IMR-90 (cell line): ENCODE data around the gene UGDH. TPM values are rescaled to one million over a fixed set of nuclear protein-coding genes. Genes with fewer than 3 reads are reported as not detected.

Experiments
- ATAC-seq: fragments of 200-7000 bp; cut with Tn5 transposase; 2 replicates; pipeline ENCODE4 v1.9.1; 2020; ENCODE audit warnings: low read depth, mild to moderate bottlenecking, moderate library complexity
- BruUV-seq: library from RNA; stranded (reverse); fragments of 400-500 nt; replicated peaks from 2 replicates; lab custom pipeline; 2021; lab: Mats Ljungman, UMichigan
- CTCF ChIA-PET: fragments of 300-600 bp; formaldehyde crosslinking; extraction: SDS; loops from one replicate; lab custom pipeline; 2021; ENCODE audit warnings: antibody characterized with exemption; lab: Yijun Ruan, JAX
- POLR2A ChIA-PET: fragments of 300-600 bp; sonication (Branson Sonifier 250); formaldehyde crosslinking; loops from one replicate; lab custom pipeline; 2022; ENCODE audit warnings: antibody characterized with exemption; ENCODE audit not compliant: unreplicated experiment; lab: Charles Lee
- DNase-seq: peaks from one replicate; pipeline ENCODE4 v3.0.0; 2013
- H2AFZ ChIP-seq: replicated peaks from 2 replicates; pipeline ENCODE3; 2013; ENCODE audit warnings: low read length, mild to moderate bottlenecking; ENCODE audit not compliant: poor library complexity
- H2AK5ac ChIP-seq: 2 replicates; pipeline ENCODE4 v1.6.1; 2013; ENCODE audit warnings: low read depth, low read length, inconsistent platforms
- H2AK9ac ChIP-seq: replicated peaks from 2 replicates; pipeline ENCODE3; 2013; ENCODE audit warnings: mild to moderate bottlenecking, low read depth, low read length, moderate library complexity; ENCODE audit not compliant: poor library complexity
- H2BK120ac ChIP-seq: 2 replicates; pipeline ENCODE4 v1.6.1; 2013; ENCODE audit warnings: low read depth, low read length, inconsistent platforms
- H2BK15ac ChIP-seq: 3 replicates; pipeline ENCODE4 v1.6.1; 2013; ENCODE audit warnings: low read depth, low read length, inconsistent platforms
- H2BK20ac ChIP-seq: 2 replicates; pipeline ENCODE4 v1.6.1; 2013; ENCODE audit warnings: low read depth, mild to moderate bottlenecking, inconsistent platforms, low read length, moderate library complexity
- H2BK5ac ChIP-seq: 2 replicates; pipeline ENCODE4 v1.6.1; 2013; ENCODE audit warnings: mild to moderate bottlenecking, low read depth, low read length, inconsistent platforms; ENCODE audit not compliant: poor library complexity, severe bottlenecking
- H3K14ac ChIP-seq: replicated peaks from 2 replicates; pipeline ENCODE4 v1.6.1; 2013; ENCODE audit warnings: low read depth, low read length, inconsistent platforms
- H3K18ac ChIP-seq: 2 replicates; pipeline ENCODE4 v1.6.1; 2013; ENCODE audit warnings: low read depth, low read length, control low read depth
- H3K23ac ChIP-seq: 2 replicates; pipeline ENCODE4 v1.6.1; 2013; ENCODE audit warnings: low read depth, low read length, inconsistent platforms
- H3K27ac ChIP-seq: 2 replicates; pipeline ENCODE4 v1.5.1; 2013; ENCODE audit warnings: mild to moderate bottlenecking, control low read depth, low read length; ENCODE audit not compliant: insufficient read depth
- H3K27me3 ChIP-seq: 2 replicates; pipeline ENCODE4 v1.6.1; 2013; ENCODE audit warnings: low read length; ENCODE audit not compliant: control insufficient read depth, insufficient read depth
- H3K36me3 ChIP-seq: 2 replicates; pipeline ENCODE4 v1.6.1; 2013; ENCODE audit warnings: low read length, mixed read lengths; ENCODE audit not compliant: control insufficient read depth, insufficient read depth
- H3K4ac ChIP-seq: 2 replicates; pipeline ENCODE4 v1.6.1; 2013; ENCODE audit warnings: low read depth, low read length, inconsistent platforms
- H3K4me1 ChIP-seq: 2 replicates; pipeline ENCODE4 v1.6.1; 2013; ENCODE audit warnings: low read length, mixed read lengths; ENCODE audit not compliant: control insufficient read depth, insufficient read depth
- H3K4me2 ChIP-seq: 2 replicates; pipeline ENCODE4 v1.6.1; 2013; ENCODE audit warnings: low read depth, mild to moderate bottlenecking, control low read depth, low read length, moderate library complexity
- H3K4me3 ChIP-seq: 2 replicates; pipeline ENCODE4 v1.5.1; 2013; ENCODE audit warnings: low read depth, mild to moderate bottlenecking, control low read depth, low read length, moderate library complexity; ENCODE audit not compliant: insufficient read depth
- H3K56ac ChIP-seq: 2 replicates; pipeline ENCODE4 v1.6.1; 2013; ENCODE audit warnings: low read length, inconsistent platforms; ENCODE audit not compliant: insufficient read depth; ENCODE audit errors: extremely low read depth
- H3K79me1 ChIP-seq, 2 experiments: 2 replicates each; pipeline ENCODE4 v1.6.1; 2013; ENCODE audit warnings: low read length in 2 of 2, inconsistent platforms in 1 of 2, low read depth in 1 of 2
- H3K9ac ChIP-seq: 2 replicates; pipeline ENCODE4 v1.6.1; 2013; ENCODE audit warnings: low read depth, low read length, control low read depth
- H3K9me1 ChIP-seq: 2 replicates; pipeline ENCODE4 v1.6.1; 2013; ENCODE audit warnings: low read length, inconsistent platforms; ENCODE audit not compliant: insufficient read depth
- H3K9me3 ChIP-seq: 2 replicates; pipeline ENCODE4 v1.6.1; 2013; ENCODE audit warnings: low read length; ENCODE audit not compliant: control insufficient read depth, insufficient read depth
- H4K20me1 ChIP-seq: 2 replicates; pipeline ENCODE4 v1.6.1; 2013; ENCODE audit warnings: low read length, inconsistent platforms; ENCODE audit not compliant: insufficient read depth
- H4K5ac ChIP-seq: 2 replicates; pipeline ENCODE4 v1.6.1; 2013; ENCODE audit warnings: mild to moderate bottlenecking, low read depth, low read length, control low read depth
- H4K8ac ChIP-seq, 2 experiments: 2 replicates each; pipeline ENCODE4 v1.6.1; 2013; ENCODE audit warnings: low read depth in 2 of 2, low read length in 2 of 2, control low read depth in 1 of 2, inconsistent platforms in 1 of 2
- H4K91ac ChIP-seq: 2 replicates; pipeline ENCODE4 v1.6.1; 2013; ENCODE audit warnings: low read depth, low read length, inconsistent platforms; ENCODE audit not compliant: insufficient read depth
- CHD1 ChIP-seq: IDR thresholded peaks from 2 replicates; pipeline ENCODE4 v1.6.1; 2012; ENCODE audit warnings: low read depth, low read length, improper control_type of control experiment
- CTCF ChIP-seq: conservative IDR thresholded peaks from 2 replicates; pipeline ENCODE4 v1.5.1; 2012; ENCODE audit warnings: mild to moderate bottlenecking, low read depth, low read length, improper control_type of control experiment
- FOS ChIP-seq: fragments of 150-350 bp; IDR thresholded peaks from 2 replicates; pipeline ENCODE4 v1.6.1; 2016; ENCODE audit warnings: low read depth, low read length
- MAZ ChIP-seq: IDR thresholded peaks from 2 replicates; pipeline ENCODE4 v1.6.1; 2012; ENCODE audit warnings: low read depth, mild to moderate bottlenecking, low read length, improper control_type of control experiment, moderate library complexity, borderline replicate concordance
- MXI1 ChIP-seq: IDR thresholded peaks from 2 replicates; pipeline ENCODE4 v1.6.1; 2012; ENCODE audit warnings: low read depth, mild to moderate bottlenecking, low read length, moderate library complexity, borderline replicate concordance
- POLR2A ChIP-seq: IDR thresholded peaks from 2 replicates; pipeline ENCODE4 v1.6.1; 2012; ENCODE audit warnings: mild to moderate bottlenecking, low read depth, low read length
- USF2 ChIP-seq: fragments of 150-350 bp; IDR thresholded peaks from 2 replicates; pipeline ENCODE4 v1.6.1; 2017; ENCODE audit warnings: mild to moderate bottlenecking, antibody characterized with exemption, low read length, low read depth
- WGBS, 2 experiments: methylation state at CpG; one replicate each; pipeline versions ENCODE4 v1.1.5 to v1.1.7; 2013; ENCODE audit warnings: missing lambda C conversion rate in 2 of 2; ENCODE audit not compliant: insufficient read length in 1 of 2; ENCODE audit errors: extremely low coverage in 2 of 2; 5-methylcytosine and 5-hydroxymethylcytosine counted together
- dilution Hi-C: fragments of 300-500 bp; cut with HindIII; formaldehyde crosslinking; loops from one replicate; pipeline ENCODE4 v1.14.3; 2018; ENCODE audit warnings: low sequenced_read_pairs; ENCODE audit not compliant: unreplicated experiment
- in situ Hi-C: fragments of 300-500 bp; cut with MboI; formaldehyde crosslinking; loops from 3 replicates; pipeline ENCODE4 v1.14.3; 2019; ENCODE audit warnings: low sequenced_read_pairs, inconsistent platforms, mixed read lengths
- intact Hi-C: fragments of 100-400 bp; cut with micrococcal nuclease; formaldehyde crosslinking; loops from 2 replicates; pipeline ENCODE4 v1.10.0; 2022
- polyA plus RNA-seq, 3 experiments: library from polyadenylated mRNA; depleted of rRNA; stranded (reverse); fragments of >200 nt; gene quantifications; 2 replicates each; pipeline ENCODE4 v1.2.3, GENCODE V29; 2012; ENCODE audit warnings: low replicate concordance in 1 of 3
- total RNA-seq: library from RNA; depleted of rRNA; stranded (reverse); fragments of >200 nt; gene quantifications from 2 replicates; pipeline ENCODE4 v1.2.3, GENCODE V29; 2012

The UGDH gene
- total and polyA plus RNA-seq, 2 of the 4 experiments (the other 2 are of a cell fraction): 69.2 to 257 TPM

- no peak overlapping the region for H2AFZ ChIP-seq
- no peaks in the 10 kb centered on the region for H3K9me1 ChIP-seq
- H3K36me3 ChIP-seq: no peaks in the 10 kb centered on the region; the same call in 1 of the 2 replicates
- in situ Hi-C loops: no loop called here
- H3K79me1 ChIP-seq: no peaks in the 10 kb centered on the region
- no peak overlapping the region for H2BK20ac ChIP-seq
- peaks cover 11% of the 10 kb centered on the region for H3K9me3 ChIP-seq
- no peak overlapping the region for H3K4ac ChIP-seq
- H3K18ac ChIP-seq: no peak overlapping the region
- H3K4me3 ChIP-seq: no peak overlapping the region
- H3K4me2 ChIP-seq: no peak overlapping the region
- H3K27ac ChIP-seq: no peak overlapping the region
- WGBS, 2 experiments: 95% methylated on average over 9 of the region's 27 CpGs; no CpG with 5 or more reads in 1 of the 2 experiments
- intact Hi-C loops: no loop called here
- no peak overlapping the region for H3K56ac ChIP-seq
- H3K14ac ChIP-seq: no peak overlapping the region
- H2AK5ac ChIP-seq: no peak overlapping the region
- POLR2A ChIA-PET: interaction anchor here (0.6 kb wide), 1 partner anchor 43 kb away, joined by 6 read pairs; no protein-coding TSS in a partner anchor
- CTCF ChIA-PET: no interaction called here
- no peak overlapping the region for H2BK120ac ChIP-seq
- no TSS peak for BruUV-seq
- H3K9ac ChIP-seq: no peak overlapping the region
- no peak overlapping the region for H3K23ac ChIP-seq
- H2BK5ac ChIP-seq: no peak overlapping the region
- H3K27me3 ChIP-seq: no peaks in the 10 kb centered on the region
- H2AK9ac ChIP-seq: no peak overlapping the region
- H3K4me1 ChIP-seq: no peaks in the 10 kb centered on the region
- H2BK15ac ChIP-seq: no peak overlapping the region
- H4K5ac ChIP-seq: no peak overlapping the region
- dilution Hi-C loops: no loop called here
- ATAC-seq: no peak
- no peaks in the 10 kb centered on the region for H4K20me1 ChIP-seq
- DNase-seq: no peak
- no peak overlapping the region for H4K8ac ChIP-seq
- TF ChIP-seq FOS: no peak
- TF ChIP-seq MXI1: no peak
- no peak for TF ChIP-seq USF2
- no peak for TF ChIP-seq MAZ
- no peak for TF ChIP-seq CHD1
- no peak for TF ChIP-seq POLR2A
- no peak for TF ChIP-seq CTCF
- no peak overlapping the region for H4K91ac ChIP-seq
Measured at GRCh38 chr4:39480251-39480650, 47.0 kb downstream of the UGDH start.
